SK-N-MC (cell line): ENCODE results near the gene SLC35B2.

Experiments used
- EZH2 ChIP-seq: fragments of 200-600 bp; sonication (generic); IDR thresholded peaks from one replicate; pipeline ENCODE4 v1.6.1; 2017; ENCODE audit warnings: antibody characterized with exemption
- POLR2AphosphoS5 ChIP-seq: IDR thresholded peaks from 2 replicates; pipeline ENCODE4 v1.6.1; 2012; ENCODE audit warnings: mild to moderate bottlenecking, low read depth, low read length, borderline replicate concordance

GRCh38 chr6:44253307-44254101, 3.8 kb downstream of the SLC35B2 start:
- TF ChIP-seq EZH2 (no peak), POLR2AphosphoS5 (peak; percentile 14; the same call in 1 of the 2 replicates)
